KMS-11 (cell line): ENCODE results near the gene LRRC38.

Experiments used
- H2AFZ ChIP-seq: fragments of 200-600 bp; sonication (generic); 2 replicates; pipeline ENCODE4 v1.6.1; 2016; ENCODE audit warnings: antibody characterized with exemption, mixed run types, low read depth
- H3K27ac ChIP-seq: fragments of 200-600 bp; sonication (generic); 2 replicates; pipeline ENCODE4 v1.6.1; 2016; ENCODE audit warnings: mild to moderate bottlenecking, mixed run types
- H3K27me3 ChIP-seq: fragments of 200-600 bp; sonication (generic); 2 replicates; pipeline ENCODE4 v1.6.1; 2017; ENCODE audit warnings: mild to moderate bottlenecking, low read depth, mixed run types, moderate library complexity; ENCODE audit not compliant: insufficient read depth
- H3K36me3 ChIP-seq: fragments of 200-600 bp; sonication (generic); 2 replicates; pipeline ENCODE4 v1.6.1; 2017; ENCODE audit warnings: mild to moderate bottlenecking, mixed run types; ENCODE audit not compliant: insufficient read depth
- H3K4me1 ChIP-seq: fragments of 200-600 bp; sonication (generic); 2 replicates; pipeline ENCODE4 v1.6.1; 2016; ENCODE audit warnings: mild to moderate bottlenecking, low read depth, mixed run types; ENCODE audit not compliant: poor library complexity, severe bottlenecking
- H3K4me2 ChIP-seq: fragments of 200-600 bp; sonication (generic); 2 replicates; pipeline ENCODE4 v1.7.0; 2016; ENCODE audit warnings: mild to moderate bottlenecking, mixed run types
- H3K4me3 ChIP-seq: fragments of 200-600 bp; sonication (generic); IDR thresholded peaks from 2 replicates; pipeline ENCODE4 v1.6.1; 2017; ENCODE audit warnings: low read depth, low read length, mixed read lengths; ENCODE audit not compliant: insufficient read depth
- H3K79me2 ChIP-seq: fragments of 200-600 bp; sonication (generic); 2 replicates; pipeline ENCODE4 v1.6.1; 2016; ENCODE audit warnings: low read depth, mixed run types; ENCODE audit not compliant: insufficient read depth
- H3K9ac ChIP-seq: fragments of 200-600 bp; sonication (generic); 2 replicates; pipeline ENCODE4 v1.6.1; 2016; ENCODE audit warnings: mild to moderate bottlenecking, mixed run types
- H4K20me1 ChIP-seq: fragments of 200-600 bp; sonication (generic); 2 replicates; pipeline ENCODE4 v1.6.1; 2016; ENCODE audit warnings: mild to moderate bottlenecking, mixed run types; ENCODE audit not compliant: insufficient read depth
- CTCF ChIP-seq: fragments of 200-600 bp; sonication (generic); conservative IDR thresholded peaks from 2 replicates; pipeline ENCODE4 v1.6.1; 2017; ENCODE audit warnings: low read depth, mild to moderate bottlenecking, antibody characterized with exemption, low read length, moderate library complexity, mixed read lengths

LRRC38 gene

GRCh38 chr1:13541435-13542215 is 27.8 kb upstream of the LRRC38 start:
- no peak overlapping the region for H2AFZ ChIP-seq
- H3K36me3 ChIP-seq: no peaks in the 10 kb centered on the region
- H3K4me1 ChIP-seq: no peaks in the 10 kb centered on the region
- no peak overlapping the region for H3K4me2 ChIP-seq
- no peak overlapping the region for H3K4me3 ChIP-seq
- TF ChIP-seq CTCF: no peak
- H3K27me3 ChIP-seq: peaks cover 13% of the 10 kb centered on the region; the same call in 1 of the 2 replicates
- H4K20me1 ChIP-seq: no peaks in the 10 kb centered on the region
- H3K27ac ChIP-seq: no peak overlapping the region
- H3K9ac ChIP-seq: no peak overlapping the region
- no peaks in the 10 kb centered on the region for H3K79me2 ChIP-seq

GRCh38 chr1:13540866-13541265 is 27.1 kb upstream of the LRRC38 start:
- Histone ChIP-seq H2AFZ (no peak overlapping the region), H3K4me2 (no peak overlapping the region), H3K79me2 (no peaks in the 10 kb centered on the region), H3K9ac (no peak overlapping the region), H3K27ac (no peak overlapping the region), H4K20me1 (no peaks in the 10 kb centered on the region), H3K27me3 (peaks cover 13% of the 10 kb centered on the region; the same call in 1 of the 2 replicates), H3K4me3 (no peak overlapping the region), H3K36me3 (no peaks in the 10 kb centered on the region), H3K4me1 (no peaks in the 10 kb centered on the region)
- TF ChIP-seq CTCF: no peak

GRCh38 chr1:13539683-13540082 is 25.9 kb upstream of the LRRC38 start:
- Histone ChIP-seq H3K27me3 (peaks cover 13% of the 10 kb centered on the region; the same call in 1 of the 2 replicates), H3K36me3 (no peaks in the 10 kb centered on the region), H3K27ac (no peak overlapping the region), H3K79me2 (no peaks in the 10 kb centered on the region), H4K20me1 (no peaks in the 10 kb centered on the region), H3K9ac (no peak overlapping the region), H2AFZ (no peak overlapping the region), H3K4me1 (no peaks in the 10 kb centered on the region), H3K4me3 (no peak overlapping the region), H3K4me2 (no peak overlapping the region)
- peak; percentile 38; the same call in 1 of the 2 replicates for TF ChIP-seq CTCF

GRCh38 chr1:13538832-13539231 is 25.0 kb upstream of the LRRC38 start:
- H3K79me2 ChIP-seq: no peaks in the 10 kb centered on the region
- H3K36me3 ChIP-seq: no peaks in the 10 kb centered on the region
- no peaks in the 10 kb centered on the region for H3K4me1 ChIP-seq
- no peak overlapping the region for H3K4me2 ChIP-seq
- TF ChIP-seq CTCF: no peak
- H4K20me1 ChIP-seq: no peaks in the 10 kb centered on the region
- H3K27me3 ChIP-seq: peaks cover 13% of the 10 kb centered on the region; the same call in 1 of the 2 replicates
- H3K4me3 ChIP-seq: no peak overlapping the region
- no peak overlapping the region for H3K9ac ChIP-seq
- no peak overlapping the region for H2AFZ ChIP-seq
- H3K27ac ChIP-seq: no peak overlapping the region
